Kidney (tissue), 14 donors: ENCODE measurements around the gene IL18BP. TPM values are rescaled to one million over a fixed set of nuclear protein-coding genes. Genes with fewer than 3 reads are reported as not detected.

ENCODE experiments used
- DNase-seq, 5 donors: peaks; one replicate each; pipeline ENCODE4 v3.0.0-alpha.2; 2013 to 2020
- FAIRE-seq: peaks from 2 replicates; lab custom pipeline; 2012; peaks lifted over from hg19 to GRCh38; lab: Jason Lieb, UNC
- H3K27ac ChIP-seq, 2 donors: one replicate each; pipeline ENCODE4 v1.7.0; 2013; ENCODE audit warnings: low read depth in 2 of 2, low read length in 2 of 2, inconsistent platforms in 1 of 2
- H3K27me3 ChIP-seq: one replicate; pipeline ENCODE4 v1.7.1; 2013; ENCODE audit warnings: low read length, inconsistent platforms; ENCODE audit not compliant: control insufficient read depth, insufficient read depth
- H3K36me3 ChIP-seq, 3 donors: one replicate each; pipeline versions ENCODE4 v1.7.0 to v1.7.1; 2013; ENCODE audit warnings: low read length in 3 of 3, control low read depth in 1 of 3, inconsistent platforms in 1 of 3; ENCODE audit not compliant: insufficient read depth in 3 of 3, control insufficient read depth in 2 of 3
- H3K4me1 ChIP-seq, 3 donors: one replicate each; pipeline versions ENCODE4 v1.7.0 to v1.7.1; 2013; ENCODE audit warnings: low read length in 3 of 3, inconsistent platforms in 1 of 3, low read depth in 1 of 3; ENCODE audit not compliant: control insufficient read depth in 2 of 3, insufficient read depth in 2 of 3
- H3K4me3 ChIP-seq, 3 donors: one replicate each; pipeline versions ENCODE4 v1.7.0 to v1.8.1; 2013; ENCODE audit warnings: low read length in 3 of 3, control low read depth in 1 of 3, inconsistent platforms in 1 of 3
- H3K9ac ChIP-seq, 3 donors: one replicate each; pipeline versions ENCODE4 v1.7.0 to v1.7.1; 2013; ENCODE audit warnings: low read length in 3 of 3, control low read depth in 1 of 3, inconsistent platforms in 1 of 3
- H3K9me3 ChIP-seq, 3 donors: one replicate each; pipeline versions ENCODE4 v1.7.0 to v1.7.1; 2013; ENCODE audit warnings: low read length in 3 of 3, control low read depth in 1 of 3, inconsistent platforms in 1 of 3; ENCODE audit not compliant: control insufficient read depth in 2 of 3, insufficient read depth in 1 of 3
- intact Hi-C: fragments of 100-400 bp; cut with DNase I; formaldehyde crosslinking; loops from one replicate; pipeline ENCODE4 v1.11.1; 2022
- polyA plus RNA-seq: library from polyadenylated mRNA; stranded (reverse); fragments of 350-450 nt; fragmentation: Illumina TruSeq; extraction: RNeasy Lipid Tissue Mini Kit (QIAGEN cat#74804); gene quantifications from one replicate; pipeline ENCODE4 v1.2.3, GENCODE V29; 2014; ENCODE audit warnings: low read depth, low replicate concordance; ENCODE audit not compliant: insufficient read depth
- total RNA-seq: library from RNA; stranded (reverse); fragmentation: NEBNext Ultra II Directional; extraction: Animal tissue kit (Norgen Biotek cat#: 25700); gene quantifications from one replicate; pipeline ENCODE4 v1.2.1, GENCODE V29; 2021
- TF ChIP-seq, protein P1 (sequence below): IDR thresholded peaks from 3 replicates; pipeline ENCODE4 v1.5.1; 2012; ENCODE audit warnings: mild to moderate bottlenecking, moderate library complexity, borderline replicate concordance; ENCODE audit not compliant: insufficient read depth; ENCODE audit errors: extremely low read depth
- donor health status: control.
- donor health status: control.
- donor health status: control.
- donor health status: control.
- donor health status: control.
- donor health status: DM: yes; HTN: yes; CAD: no.
- donor health status: Normal renal cell carcinoma (clear cell type).

The IL18BP gene
- total and polyA plus RNA-seq, 2 donors from 2014 or later = 19.5 to 21.1 TPM

DNA sequence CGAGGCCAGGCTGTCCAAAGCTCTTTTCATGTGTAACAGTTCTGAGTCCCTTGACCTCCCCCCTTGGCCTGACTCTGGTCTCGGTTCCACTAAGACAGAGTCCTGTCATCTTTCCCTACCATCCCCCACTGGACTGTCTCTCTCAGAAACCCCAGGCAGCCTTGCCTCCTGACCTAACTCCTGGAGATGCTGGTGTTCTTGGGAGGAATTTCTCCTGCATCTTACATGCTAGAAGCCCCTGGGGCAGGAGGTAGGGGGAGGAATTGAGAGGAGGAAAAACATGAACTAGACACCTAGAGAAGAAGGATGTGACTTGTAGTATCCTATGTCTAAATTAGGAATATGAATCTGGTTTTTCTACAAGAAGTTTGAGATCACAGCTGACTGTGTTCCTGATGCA is 648 bp upstream of the IL18BP start:
- Histone ChIP-seq H3K27me3 (no peaks in the 10 kb centered on the region), H3K4me3 (no peak overlapping the region), H3K9ac (no peak overlapping the region), H3K27ac (no peak overlapping the region), H3K4me1 (peaks cover 0 to 15% (median 12%) of the 10 kb centered on the region in 3 donors), H3K9me3 (no peaks in the 10 kb centered on the region), H3K36me3 (peaks cover 0 to 10% (median 3%) of the 10 kb centered on the region in 3 donors)
- DNase-seq = no peak
- TF ChIP-seq, protein P1, sequence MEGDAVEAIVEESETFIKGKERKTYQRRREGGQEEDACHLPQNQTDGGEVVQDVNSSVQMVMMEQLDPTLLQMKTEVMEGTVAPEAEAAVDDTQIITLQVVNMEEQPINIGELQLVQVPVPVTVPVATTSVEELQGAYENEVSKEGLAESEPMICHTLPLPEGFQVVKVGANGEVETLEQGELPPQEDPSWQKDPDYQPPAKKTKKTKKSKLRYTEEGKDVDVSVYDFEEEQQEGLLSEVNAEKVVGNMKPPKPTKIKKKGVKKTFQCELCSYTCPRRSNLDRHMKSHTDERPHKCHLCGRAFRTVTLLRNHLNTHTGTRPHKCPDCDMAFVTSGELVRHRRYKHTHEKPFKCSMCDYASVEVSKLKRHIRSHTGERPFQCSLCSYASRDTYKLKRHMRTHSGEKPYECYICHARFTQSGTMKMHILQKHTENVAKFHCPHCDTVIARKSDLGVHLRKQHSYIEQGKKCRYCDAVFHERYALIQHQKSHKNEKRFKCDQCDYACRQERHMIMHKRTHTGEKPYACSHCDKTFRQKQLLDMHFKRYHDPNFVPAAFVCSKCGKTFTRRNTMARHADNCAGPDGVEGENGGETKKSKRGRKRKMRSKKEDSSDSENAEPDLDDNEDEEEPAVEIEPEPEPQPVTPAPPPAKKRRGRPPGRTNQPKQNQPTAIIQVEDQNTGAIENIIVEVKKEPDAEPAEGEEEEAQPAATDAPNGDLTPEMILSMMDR = no peak
- no peak for FAIRE-seq
- intact Hi-C loops = no loop called here

DNA sequence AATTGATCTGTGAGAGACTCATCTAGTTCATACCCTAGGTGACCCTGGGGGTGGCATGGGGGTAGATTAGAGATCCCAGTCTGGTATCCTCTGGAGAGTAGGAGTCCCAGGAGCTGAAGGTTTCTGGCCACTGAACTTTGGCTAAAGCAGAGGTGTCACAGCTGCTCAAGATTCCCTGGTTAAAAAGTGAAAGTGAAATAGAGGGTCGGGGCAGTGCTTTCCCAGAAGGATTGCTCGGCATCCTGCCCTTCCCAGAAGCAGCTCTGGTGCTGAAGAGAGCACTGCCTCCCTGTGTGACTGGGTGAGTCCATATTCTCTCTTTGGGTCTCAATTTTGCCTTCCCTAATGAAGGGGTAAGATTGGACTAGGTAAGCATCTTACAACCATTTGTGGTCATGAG is 653 bp downstream of the IL18BP start:
- TF ChIP-seq, protein P1 = no peak
- Histone ChIP-seq H3K36me3 (peaks cover 3 to 22% (median 16%) of the 10 kb centered on the region in 3 donors), H3K9ac (peak overlapping the region in 1 of 3 donors; percentile 31), H3K27ac (peak overlapping the region; percentile 52 to 89), H3K4me3 (peak overlapping the region in 2 of 3 donors; percentile 35 to 49), H3K4me1 (peaks cover 0 to 15% (median 12%) of the 10 kb centered on the region in 3 donors), H3K27me3 (no peaks in the 10 kb centered on the region), H3K9me3 (no peaks in the 10 kb centered on the region)
- FAIRE-seq (no peak), DNase-seq (peak in 1 of 5 donors; percentile 80)
- intact Hi-C loops = no loop called here

DNA sequence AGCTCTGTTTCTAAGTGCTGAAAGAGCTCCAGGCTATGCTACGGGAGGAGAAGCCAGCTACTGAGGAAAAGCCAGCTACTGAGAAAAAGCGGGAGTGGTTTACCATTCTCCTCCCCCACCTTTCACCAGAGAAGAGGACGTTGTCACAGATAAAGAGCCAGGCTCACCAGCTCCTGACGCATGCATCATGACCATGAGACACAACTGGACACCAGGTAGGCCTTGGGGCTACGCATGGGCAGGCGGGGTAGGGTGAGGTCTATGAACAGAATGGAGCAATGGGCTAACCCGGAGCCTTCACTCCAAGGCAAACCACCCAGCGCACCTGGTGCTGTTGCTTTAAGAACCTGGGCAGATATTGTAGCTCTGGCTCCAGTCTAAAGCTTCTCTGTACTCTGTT is 1.1 kb downstream of the IL18BP start:
- Histone ChIP-seq H3K4me3 (peak overlapping the region in 1 of 3 donors; percentile 35), H3K4me1 (peaks cover 0 to 16% (median 12%) of the 10 kb centered on the region in 3 donors), H3K9ac (peak overlapping the region in 1 of 3 donors; percentile 1), H3K27me3 (no peaks in the 10 kb centered on the region), H3K27ac (peak overlapping the region; percentile 52 to 89), H3K36me3 (peaks cover 3 to 24% (median 21%) of the 10 kb centered on the region in 3 donors), H3K9me3 (no peaks in the 10 kb centered on the region)
- no peak for FAIRE-seq
- TF ChIP-seq, protein P1 = no peak
- no peak for DNase-seq
- intact Hi-C loops = no loop called here
